GM18498 (cell line): ENCODE data around the gene GORAB.

ENCODE experiments used
- ATAC-seq: cut with Tn5 transposase; IDR thresholded peaks from one replicate; pipeline ENCODE4 v1.9.1; 2021; ENCODE audit warnings: mild to moderate bottlenecking, moderate library complexity; ENCODE audit not compliant: unreplicated experiment

Gene GORAB

DNA sequence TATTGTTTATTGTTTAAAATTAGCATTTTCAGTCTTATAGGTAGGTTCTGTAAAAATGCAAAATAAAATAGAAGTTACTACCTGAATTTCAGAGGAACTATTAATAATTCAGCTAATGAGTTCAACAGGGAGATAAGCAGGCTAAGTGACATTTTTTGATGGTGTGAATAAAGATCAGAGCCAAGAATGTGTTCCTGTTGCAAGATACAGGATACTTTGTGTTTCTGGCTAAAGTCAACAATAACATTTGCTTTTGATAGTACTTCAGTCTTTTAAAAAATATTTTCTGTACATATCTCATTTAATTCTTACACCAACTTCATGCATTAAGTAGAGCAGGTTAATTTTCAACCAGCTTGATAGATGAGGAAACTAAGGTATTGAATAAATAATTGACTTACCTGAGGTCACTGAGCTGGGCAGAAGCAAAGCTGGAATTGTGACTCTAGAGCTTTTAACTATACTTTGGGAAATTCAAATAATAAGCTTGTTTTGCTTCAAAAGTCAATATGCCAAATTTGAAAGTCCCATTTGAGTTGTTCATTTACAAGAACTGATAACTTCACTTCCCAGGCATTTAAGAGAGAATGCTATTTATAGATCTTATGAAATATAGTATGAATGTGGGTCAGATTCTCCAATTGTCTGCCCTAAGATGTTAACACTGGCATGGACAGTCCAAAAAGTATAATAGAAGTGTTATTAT is 6.0 kb downstream of the GORAB start:
- no peak for ATAC-seq

DNA sequence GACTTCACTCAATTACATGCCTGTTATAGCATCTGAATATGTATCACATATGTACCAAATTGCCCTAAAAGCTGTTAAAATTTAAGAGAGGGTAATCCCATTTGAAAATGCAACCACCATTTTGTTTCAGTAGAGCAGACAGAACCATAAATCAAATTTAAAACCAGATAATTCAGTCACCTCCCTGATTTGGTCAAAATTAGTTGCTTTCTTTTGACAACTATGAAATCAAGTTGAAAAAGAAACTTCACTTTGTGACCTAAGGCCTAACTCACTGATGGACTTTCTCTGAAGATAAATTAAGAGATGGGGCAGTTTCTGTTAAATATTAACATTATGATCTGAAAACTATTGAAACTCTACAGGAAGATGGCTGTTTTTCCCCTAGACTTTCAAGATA is 6.7 kb downstream of the GORAB start:
- ATAC-seq: no peak

DNA sequence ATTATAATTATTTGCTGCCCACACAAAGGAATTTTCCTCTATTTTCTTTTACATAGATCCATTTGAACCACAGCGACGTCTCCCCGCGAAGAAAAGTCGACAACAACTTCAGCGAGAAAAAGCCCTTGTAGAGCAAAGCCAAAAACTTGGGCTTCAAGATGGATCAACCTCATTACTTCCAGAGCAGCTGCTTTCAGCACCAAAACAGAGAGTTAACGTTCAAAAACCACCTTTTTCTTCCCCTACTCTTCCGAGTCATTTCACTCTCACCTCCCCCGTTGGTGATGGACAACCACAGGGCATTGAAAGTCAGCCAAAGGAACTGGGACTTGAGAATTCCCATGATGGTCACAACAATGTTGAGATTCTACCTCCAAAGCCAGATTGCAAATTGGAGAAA is 7.2 kb downstream of the GORAB start:
- ATAC-seq: no peak

DNA sequence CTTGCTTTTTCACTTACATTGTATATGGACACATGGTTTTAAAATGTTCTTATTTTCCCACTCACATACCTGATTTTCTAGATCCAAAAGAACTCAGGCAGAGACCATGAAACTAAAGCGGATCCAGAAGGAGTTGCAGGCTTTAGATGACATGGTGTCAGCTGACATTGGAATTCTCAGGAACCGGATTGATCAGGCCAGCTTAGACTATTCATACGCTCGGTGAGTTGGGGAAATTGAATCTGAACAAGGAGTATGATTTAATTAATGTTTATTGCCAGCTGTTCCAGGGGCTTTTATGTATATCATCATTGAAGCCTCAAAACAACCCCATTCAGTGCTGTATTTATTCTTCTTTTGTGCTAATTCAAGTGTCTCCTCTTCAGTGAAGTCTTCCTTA is 12.7 kb downstream of the GORAB start:
- ATAC-seq: no peak

DNA sequence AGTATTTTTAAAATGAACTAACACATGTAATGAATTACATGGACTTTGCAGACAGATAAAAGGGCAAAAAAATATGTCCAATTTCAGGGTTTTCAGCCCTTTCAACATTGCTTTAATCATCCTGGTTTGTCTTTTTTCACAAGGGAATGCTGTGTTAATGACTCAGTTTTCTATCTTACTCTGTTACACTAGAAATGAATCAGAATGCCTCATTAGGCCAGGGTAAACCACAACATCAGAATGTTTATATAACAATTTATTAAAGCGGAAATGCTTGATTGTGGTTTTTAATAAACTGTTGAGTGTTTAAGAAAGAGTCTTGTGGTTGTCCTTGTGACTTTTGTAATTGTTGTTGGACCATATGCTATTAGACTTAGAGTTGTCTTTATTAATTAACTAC is 13.5 kb downstream of the GORAB start:
- no peak for ATAC-seq

DNA sequence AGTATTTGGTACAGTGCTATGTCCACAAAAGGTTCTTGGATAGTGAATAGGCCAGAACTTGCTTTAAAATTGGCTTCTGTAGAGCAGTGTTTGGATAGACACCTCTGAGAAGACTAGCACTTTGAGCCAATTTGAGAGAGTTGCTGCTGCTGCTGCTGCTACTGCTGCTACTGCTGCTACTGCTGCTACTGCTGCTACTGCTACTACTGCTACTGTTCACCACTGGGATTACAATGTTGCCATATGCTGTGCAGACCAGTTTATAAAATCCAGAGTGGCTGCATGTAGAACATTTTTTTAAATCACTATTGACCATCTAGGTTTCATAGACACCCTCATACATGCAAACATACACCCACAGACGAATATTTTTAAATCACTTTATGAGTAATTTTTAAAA is 15.3 kb downstream of the GORAB start:
- ATAC-seq: no peak

DNA sequence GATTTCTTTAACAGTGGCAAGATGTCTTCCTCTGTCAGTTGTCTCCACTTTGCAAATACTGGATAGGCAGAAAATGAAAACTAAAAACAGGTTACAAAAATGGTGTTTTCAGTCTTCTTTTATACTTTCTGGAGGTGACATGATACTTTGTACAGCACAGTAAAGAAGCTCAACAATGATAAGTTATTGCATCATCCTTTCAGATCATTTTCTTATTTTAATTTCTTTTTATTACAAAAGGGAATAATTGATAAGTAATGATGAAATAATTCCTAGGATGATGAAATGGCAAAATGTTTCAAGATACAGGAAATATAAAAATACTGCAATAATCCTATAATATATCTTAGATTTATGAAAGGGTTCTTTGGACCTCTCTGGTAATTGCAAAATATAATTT is 16.5 kb downstream of the GORAB start:
- ATAC-seq: no peak

DNA sequence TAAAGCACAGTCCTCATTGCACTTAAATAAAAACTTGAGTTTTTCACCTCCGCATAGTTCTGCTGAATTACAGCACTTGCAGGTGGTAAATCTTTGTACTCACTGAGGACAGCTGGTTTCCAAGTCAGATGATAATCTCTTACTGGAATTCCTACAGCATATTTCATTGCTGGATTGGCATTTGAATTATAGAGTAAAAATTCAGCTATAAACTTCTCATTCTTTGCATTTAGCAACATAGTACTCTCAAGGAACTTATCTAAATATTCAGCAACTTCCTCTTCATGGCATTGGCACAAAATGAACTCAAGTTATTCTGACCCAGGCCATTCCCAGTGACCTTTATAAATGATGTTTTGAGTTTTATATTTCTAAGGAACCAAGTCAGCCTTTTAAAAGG is 23.4 kb downstream of the GORAB start:
- no peak for ATAC-seq

DNA sequence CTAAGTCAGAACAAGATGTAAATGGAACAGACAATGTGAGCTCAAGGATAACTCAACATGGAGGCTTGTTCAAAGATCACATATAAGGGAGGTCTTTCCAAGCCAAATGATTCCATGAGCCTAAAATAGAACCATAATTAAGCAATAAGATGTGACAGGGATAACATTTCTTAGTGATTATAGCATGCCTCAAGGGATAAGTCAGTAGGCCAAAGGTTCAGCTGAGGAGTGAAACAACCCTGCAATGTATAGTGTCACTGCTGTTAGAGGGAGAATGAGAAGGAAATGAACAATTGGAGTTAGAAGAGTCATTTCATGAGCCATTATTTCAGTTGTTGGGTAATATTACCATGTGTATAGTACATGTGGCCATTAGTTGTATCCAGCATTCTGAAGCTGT is 25.0 kb downstream of the GORAB start:
- no peak for ATAC-seq

DNA sequence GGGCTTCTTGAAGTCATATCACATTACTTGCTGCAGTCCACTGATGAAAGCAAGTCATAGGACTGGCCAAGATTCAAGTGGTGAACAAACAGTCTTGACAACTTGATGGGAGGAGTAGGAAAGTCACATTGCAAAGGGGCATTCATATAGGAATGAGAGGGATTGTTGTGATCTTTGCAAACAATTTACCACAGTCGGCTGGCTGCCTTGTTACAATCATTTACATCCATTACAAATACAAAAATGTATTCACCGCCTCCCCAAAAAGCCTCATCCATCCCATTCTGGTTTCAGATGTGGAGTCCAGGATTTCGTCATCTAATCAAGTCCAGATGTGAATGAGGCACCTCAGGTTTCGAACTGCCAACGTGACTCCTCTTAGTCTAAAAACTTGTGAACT is 26.8 kb downstream of the GORAB start:
- ATAC-seq: no peak

DNA sequence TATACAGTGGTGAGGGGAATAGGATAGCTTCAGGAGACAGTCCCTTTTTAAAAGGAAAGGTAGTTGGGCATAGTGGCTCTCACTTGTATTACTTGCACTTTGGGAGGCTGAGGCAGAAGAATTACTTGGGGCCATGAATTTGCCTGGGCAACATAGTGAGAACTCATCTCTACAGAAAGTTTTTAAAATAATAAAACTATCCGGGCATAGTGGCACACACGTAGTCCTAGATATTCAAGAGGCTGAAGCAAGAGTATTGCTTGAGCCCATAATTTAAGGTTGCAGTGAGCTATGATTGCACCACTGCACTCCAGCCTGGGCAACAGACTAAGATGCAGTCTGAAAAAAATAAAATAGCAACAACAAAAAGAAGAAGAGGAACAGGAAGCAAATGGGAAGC is 27.2 kb downstream of the GORAB start:
- ATAC-seq: no peak

DNA sequence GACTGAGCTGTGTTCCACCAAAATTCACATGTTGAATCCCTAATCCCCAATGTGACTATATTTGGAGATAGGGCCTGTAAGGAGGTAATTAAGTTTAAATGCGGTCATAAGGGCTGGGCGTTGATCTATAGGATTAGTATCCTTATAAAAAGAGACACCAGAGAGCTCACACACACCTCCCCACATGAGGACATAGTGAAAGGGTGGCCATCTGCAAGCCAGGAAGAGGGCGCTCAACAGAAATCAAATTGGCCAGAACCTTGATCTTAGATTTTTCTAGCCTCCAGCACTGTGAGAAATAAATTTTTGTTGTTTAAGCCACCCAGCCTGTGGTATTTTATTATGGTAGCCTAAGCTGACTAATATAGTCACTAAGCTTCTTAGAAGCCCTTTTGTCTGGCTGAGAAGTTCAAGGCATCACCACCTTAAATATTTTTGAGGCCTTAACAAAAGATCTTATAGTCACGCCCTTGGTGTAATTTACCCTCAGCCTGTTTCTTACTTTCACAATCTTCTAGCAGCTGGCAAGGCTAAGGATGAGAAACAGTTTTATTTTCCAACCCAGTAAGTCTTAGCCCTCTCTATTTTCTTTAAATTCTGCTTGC is 28.8 kb downstream of the GORAB start:
- no peak for ATAC-seq

DNA sequence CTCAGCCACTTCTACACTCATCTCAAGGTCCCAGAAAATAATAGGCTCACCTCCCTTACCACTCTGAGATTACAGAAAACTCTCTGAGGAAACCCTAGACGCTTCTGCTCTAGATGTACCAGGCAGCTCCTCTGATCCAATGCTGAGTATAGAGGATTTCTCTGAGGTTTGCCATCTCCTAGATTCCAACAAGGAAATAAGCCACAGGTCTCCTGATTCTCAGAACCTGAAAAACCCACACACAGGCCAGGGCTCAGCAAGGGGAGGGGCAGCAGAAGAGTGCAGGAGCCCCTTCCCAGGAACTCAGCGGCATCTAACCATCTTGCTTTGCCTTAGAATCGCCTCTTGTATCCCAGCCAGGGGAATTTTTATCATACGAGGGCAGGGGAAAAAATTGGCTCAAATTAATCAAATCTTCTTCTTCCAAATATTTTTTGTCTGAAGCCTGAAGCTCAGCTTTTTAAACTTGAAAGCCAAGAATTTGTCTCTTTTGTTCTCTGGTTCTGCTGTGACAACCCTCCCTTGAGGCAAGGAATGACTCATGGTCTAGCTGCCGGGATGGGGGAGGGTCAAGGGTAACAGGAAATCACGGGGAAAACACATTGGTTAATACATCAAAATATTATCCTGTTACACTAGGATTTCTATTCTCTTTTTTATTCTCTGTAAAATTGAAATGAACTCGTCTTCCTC is 30.8 kb downstream of the GORAB start:
- peak; percentile 63 for ATAC-seq

DNA sequence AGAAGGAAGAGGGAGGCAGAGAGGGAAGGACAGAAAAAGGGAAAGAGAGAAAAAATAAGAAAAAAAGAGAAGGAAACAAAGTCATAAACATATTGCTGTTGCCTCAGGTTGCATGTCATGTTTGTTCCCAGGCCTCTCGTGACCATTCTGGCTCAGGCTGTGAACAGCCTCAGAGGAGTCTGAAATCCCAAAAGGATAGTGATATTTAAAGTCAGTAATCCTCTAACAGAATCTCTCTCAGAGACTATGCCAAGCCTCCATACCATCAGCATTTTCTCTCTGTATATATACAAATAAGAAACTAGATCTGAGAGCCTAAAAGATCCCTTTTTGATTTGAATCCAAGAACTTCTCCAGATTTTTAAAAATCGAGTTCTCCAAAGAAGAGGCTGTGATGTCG is 35.2 kb downstream of the GORAB start:
- no peak for ATAC-seq

DNA sequence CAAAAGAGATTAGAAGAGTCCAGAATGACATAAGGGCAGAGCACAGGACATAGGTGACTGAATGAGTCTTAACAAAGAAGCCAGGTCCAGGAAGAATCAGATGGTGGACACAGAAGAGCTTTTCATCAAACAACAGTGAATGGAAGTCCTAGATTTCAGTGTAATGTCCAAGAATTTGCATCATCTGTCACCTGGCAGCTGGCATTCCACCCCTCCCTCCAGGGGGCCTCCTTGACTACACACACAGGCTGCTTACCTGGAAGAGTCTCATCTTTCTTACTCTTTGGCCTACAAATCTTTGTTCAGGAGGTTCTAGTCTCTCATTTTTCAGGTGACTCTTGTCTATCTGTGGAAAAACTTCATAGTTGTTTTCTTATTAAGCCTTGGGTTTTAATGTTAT is 36.2 kb downstream of the GORAB start:
- ATAC-seq: no peak

DNA sequence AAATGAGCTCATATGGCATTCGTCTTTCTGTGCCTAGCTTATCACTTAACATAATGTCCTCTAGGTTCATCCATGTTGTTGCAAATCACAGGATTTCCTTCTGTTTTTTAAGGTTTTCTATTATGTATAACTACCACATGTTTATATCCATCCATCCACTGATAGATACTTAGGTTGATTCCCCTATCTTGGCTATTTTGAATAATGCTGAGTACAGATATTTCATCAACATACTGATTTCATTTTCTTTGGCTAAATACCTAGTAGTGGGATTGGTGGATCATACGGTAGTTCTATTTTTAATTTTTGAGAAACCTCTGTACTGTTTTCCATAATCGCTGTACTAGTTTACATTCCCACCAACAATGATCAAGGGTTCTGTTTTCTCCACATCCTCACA is 45.0 kb downstream of the GORAB start:
- ATAC-seq: no peak

DNA sequence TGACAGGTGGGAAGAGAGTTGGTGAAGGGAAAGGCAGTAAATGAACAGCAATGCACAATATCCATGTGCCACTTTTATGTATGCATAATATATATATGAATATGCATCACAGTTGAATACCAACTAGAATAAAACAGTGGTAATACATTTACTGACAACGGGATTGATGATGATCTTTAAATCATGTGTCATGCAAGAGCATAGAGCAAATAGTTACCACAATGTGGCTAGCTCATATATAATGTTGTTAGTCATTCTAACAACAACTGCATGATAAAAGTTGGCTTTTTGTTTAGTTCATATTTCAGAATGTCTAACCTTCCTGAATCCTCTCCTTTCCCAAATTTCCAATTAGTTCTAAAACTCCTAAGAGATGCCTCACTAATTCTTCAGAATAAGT is 46.4 kb downstream of the GORAB start:
- no peak for ATAC-seq

DNA sequence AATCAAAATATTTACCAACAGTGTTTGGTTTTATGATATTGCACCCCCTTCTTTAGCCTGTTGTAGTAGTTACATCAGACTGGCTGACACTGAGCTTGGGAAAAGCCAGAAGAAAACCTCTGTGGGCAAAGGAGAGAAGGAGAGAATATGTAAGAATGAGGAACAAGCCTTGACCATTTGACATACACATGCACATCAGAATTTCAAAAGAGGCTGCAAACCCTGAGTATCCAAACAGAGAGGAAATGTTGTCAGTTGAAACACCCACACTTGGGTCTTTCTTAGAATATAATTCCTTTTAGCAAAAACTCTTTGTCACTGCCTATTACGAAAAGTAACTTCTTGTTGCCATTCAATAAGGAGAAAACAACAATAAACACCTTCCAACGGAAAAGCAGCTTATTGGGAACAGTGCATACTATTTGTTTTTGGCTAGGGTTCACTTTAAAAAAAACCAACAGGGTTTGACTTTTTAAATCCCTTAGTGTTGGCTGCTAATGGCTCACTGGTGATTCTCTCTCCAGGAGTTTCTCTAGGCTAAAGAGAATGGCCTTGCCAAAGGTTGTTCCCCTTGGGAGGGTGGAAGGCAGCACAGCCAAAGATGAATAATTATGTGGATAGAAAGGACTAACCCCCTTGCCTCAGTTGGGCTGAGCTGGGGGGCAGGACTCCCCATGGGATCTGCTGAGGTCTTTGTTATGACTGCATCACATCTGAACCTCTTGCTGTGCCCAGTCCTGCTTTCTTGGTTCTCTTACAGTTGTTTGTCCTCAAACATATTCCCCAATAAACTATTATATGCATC is 48.9 kb downstream of the GORAB start:
- ATAC-seq: no peak

DNA sequence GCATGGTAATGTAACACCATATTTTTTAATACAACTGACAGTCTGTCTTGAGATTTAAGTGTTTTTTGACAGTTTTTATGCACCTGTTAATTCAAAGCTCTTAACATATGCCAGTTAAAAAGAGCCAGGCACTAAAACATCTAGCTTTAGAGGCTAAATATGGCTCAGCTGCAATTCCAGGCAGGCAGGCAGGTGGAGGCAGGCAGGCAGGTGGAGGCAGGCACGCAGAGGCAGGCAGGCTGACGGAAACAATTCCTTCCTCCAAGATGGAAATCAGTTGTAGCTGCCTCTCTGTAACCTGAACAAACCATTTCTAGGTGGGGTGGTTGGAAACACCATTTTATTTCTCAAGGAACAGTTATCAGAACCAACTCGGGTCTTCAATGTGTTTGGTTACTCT is 51.2 kb downstream of the GORAB start:
- no peak for ATAC-seq

DNA sequence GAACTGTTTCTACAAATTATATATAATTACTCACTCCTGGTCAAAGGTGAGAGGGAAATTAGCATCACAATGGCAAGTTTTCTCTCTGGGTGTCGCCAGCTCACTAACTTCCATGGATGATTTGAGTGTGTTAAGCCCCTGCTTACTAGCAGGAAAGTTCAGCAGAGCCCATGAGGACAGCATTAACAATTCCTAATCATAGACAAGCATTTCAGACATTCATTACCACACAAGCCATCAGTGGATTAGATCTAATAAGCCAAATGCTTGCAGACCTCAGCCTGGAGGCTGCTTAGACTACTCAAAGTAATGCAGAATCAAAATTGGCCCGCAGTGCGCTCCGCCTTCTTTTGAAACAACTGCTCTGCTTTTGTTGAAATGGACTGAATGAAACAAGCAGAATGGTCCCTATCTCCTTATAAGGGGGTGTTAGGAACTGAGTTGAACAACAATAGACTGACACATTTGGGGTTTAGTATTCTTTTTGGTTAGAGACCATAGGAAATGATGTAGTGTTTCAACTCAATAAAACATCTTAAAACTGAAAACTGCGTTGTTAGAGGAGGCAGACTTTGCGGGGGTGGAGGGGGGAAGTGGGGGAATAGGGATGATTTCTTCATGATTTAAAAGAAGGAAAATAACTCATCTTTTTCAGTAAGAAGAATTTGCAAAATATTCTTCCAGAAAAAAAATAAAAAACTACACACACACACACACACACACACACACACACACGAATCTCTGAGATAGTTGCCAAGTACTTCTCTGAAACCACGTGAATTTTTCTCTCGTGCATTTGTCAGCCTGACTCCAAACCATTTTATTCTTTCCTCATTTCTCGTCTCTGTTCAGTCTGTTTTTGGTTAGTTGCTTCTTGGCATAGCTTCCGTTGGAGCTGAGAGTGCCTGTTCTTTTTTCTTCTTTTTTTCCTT is 54.6 kb downstream of the GORAB start:
- no peak for ATAC-seq

DNA sequence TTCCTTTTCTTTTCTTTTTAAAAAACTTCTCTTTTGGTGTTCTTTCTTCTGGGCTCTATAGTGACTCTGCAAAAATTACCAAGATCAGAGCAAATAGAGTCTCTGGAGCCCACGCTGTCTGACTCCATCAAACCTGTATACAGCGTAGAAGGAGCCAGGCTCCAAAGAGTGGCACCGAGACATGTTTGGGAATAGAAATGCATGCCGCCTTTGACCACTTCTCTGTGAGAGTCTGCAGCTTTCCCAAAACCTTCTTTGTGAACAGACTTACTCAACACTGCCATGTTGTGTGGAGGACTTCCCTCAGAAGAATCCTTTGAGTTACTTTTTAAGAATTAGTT is 55.3 kb downstream of the GORAB start:
- ATAC-seq: no peak
